ENCODE measurements around the gene AP1M1. TPM values are rescaled to one million over a fixed set of nuclear protein-coding genes. Genes with fewer than 3 reads are reported as not detected.

Gene AP1M1
- total RNA-seq, 1 donor from 2014 or later = 84.0 TPM

DNA sequence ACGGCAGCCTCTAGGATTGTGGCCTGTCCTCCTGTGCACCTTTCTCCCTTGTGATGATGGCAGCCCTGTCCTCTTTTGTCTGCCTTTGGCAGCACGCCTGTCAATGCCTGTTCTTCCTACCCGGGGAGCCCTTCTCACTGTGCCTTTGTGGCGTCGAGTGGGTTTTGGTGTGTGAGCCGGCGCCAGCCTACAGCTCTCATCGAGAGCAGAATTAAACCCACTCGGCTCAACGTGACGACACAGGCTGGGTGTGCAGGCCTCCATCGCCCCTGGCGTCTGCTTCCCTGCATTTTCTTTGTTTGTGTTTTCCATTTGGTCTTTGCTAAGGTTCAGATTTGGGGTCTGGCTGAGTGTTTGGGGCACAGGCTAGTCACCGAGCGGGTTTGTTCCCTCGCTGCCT lies 34.4 kb downstream of the AP1M1 start:
- DNase-seq (ENCODE audit: low spot score) = no peak

- no peak for DNase-seq (ENCODE audit: low spot score)
These were observed 34.9 kb downstream of the AP1M1 start for GRCh38 chr19:16232568-16232967.

GRCh38 chr19:16233081-16233776 lies 35.5 kb downstream of the AP1M1 start:
- DNase-seq (ENCODE audit: low spot score) = no peak

- no peak for DNase-seq (ENCODE audit: low spot score)
These were observed 36.3 kb downstream of the AP1M1 start for GRCh38 chr19:16233836-16234551.

- DNase-seq (ENCODE audit: low spot score) = no peak
These were observed 37.1 kb downstream of the AP1M1 start for GRCh38 chr19:16234552-16235445.

DNA sequence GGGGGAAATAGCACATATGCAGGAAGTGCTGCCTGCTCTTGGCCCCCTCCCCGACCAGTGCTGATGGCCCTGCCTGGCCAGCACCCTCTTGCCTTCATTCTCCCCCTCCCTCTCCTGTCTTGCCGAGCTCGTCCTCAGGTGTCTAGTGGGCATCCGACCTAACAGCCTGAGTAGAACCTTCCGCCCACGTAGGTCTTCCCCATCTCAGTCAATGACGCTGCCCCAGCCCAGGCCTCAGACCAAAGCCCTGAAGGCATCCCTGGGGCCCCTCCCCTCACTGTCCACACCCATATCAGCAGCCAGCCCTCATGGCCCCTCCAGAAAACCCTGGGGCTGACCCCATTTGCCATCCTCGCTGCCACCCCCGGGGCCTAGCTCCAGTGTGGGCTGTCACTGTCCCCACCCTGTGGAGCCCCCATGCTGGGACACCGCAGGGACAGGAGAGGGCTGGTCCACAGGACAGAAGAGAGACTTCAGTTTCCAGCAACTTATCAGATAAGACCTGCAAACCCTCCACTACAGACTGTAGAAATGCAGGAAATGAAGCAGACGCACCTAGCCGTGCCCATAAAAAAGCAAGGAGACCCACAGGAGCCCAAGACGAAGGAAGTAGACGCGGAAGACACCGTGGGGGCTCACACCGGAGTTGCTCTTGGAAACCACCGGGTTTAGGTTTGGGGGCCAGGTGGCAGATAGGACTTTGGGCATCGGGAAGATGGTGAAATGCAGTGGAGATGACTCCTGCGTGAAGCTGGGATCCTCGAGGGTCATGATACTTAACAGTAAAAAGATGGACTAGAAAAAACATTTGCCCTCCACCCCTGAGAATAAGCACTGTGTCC lies 38.3 kb downstream of the AP1M1 start:
- DNase-seq (ENCODE audit: low spot score) = no peak

DNA sequence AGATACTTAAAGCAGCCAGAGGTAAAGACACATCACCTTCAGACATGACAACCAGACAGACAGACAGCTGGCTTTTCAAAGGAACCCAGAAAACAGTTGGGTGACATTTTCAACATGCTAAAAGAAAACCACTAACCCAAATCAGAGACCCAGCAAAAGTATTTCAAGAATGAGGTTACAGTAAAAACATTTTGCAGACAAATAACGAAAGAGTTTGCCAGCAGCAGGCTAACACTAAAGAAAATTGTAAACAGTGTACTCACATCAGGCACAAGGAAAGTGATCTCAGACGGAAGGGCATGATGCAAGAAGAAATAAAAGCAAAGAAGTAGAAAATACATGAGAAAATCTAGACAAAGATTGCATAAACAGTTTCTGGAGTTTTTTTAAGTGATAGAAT lies 46.4 kb downstream of the AP1M1 start:
- no peak for DNase-seq (ENCODE audit: low spot score)

GRCh38 chr19:16247353-16248182 lies 49.9 kb downstream of the AP1M1 start:
- peak; percentile 83 for DNase-seq (ENCODE audit: low spot score)

GRCh38 chr19:16248380-16249023 lies 50.8 kb downstream of the AP1M1 start:
- DNase-seq (ENCODE audit: low spot score) = no peak

GRCh38 chr19:16249826-16250404 lies 52.2 kb downstream of the AP1M1 start:
- DNase-seq (ENCODE audit: low spot score) = no peak

- DNase-seq (ENCODE audit: low spot score) = no peak
These were observed 54.9 kb downstream of the AP1M1 start for GRCh38 chr19:16252459-16253205.

DNA sequence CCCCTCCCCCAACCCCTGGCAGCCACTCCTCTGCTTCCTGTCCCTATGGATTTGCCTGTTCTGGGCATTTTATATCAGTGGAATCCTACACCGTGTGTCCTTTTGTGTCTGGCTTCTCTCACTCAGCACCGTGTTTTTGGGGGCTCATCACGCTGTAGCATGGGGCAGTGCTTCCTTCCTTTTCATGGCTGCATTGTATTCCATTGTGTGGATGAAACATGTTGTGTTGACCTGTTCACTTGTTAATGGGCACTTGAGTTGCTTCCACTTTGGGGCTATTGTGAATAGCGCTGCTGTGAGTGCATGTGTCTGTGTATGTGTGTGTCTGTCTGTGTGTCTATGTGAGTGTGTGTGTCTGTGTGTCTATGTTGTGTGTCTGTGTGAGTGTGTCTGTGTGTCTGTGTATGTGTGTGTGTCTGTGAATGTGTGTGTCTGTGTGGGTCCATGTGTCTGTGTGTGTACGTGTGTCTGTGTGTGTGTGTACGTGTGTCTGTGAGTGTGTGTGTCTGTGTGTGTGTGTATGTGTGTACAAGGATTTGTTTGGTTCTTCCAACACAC lies 57.2 kb downstream of the AP1M1 start:
- DNase-seq (ENCODE audit: low spot score) = no peak

- no peak for DNase-seq (ENCODE audit: low spot score)
These were observed 59.8 kb downstream of the AP1M1 start for GRCh38 chr19:16257509-16258002.

GRCh38 chr19:16258440-16258903 lies 60.8 kb downstream of the AP1M1 start:
- peak; percentile 62 for DNase-seq (ENCODE audit: low spot score)

- DNase-seq (ENCODE audit: low spot score) = no peak
These were observed 61.9 kb downstream of the AP1M1 start for GRCh38 chr19:16259385-16260159.

- DNase-seq (ENCODE audit: low spot score) = no peak
These were observed 62.6 kb downstream of the AP1M1 start for GRCh38 chr19:16260160-16260811.

GRCh38 chr19:16260812-16261161 lies 63.1 kb downstream of the AP1M1 start:
- no peak for DNase-seq (ENCODE audit: low spot score)
